Suprapubic skin (tissue), 4 donors: ENCODE results near the gene C5orf63. TPM values are rescaled to one million over a fixed set of nuclear protein-coding genes. Genes with fewer than 3 reads are reported as not detected.

Experiments used
- DNase-seq, 2 donors: peaks; one replicate each; pipeline ENCODE4 v3.0.0-alpha.2; 2019; ENCODE audit warnings: low spot score in 2 of 2
- H3K27ac ChIP-seq: fragments of 200-600 bp; sonication (generic); one replicate; pipeline ENCODE4 v1.5.1; 2019
- H3K27me3 ChIP-seq: fragments of 200-600 bp; sonication (generic); one replicate; pipeline ENCODE4 v1.5.1; 2019
- H3K36me3 ChIP-seq: fragments of 200-600 bp; sonication (generic); one replicate; pipeline ENCODE4 v1.5.1; 2019
- H3K4me1 ChIP-seq: fragments of 200-600 bp; sonication (generic); one replicate; pipeline ENCODE4 v1.5.1; 2019
- H3K4me3 ChIP-seq: fragments of 200-600 bp; sonication (generic); one replicate; pipeline ENCODE4 v1.5.1; 2019; ENCODE audit warnings: mild to moderate bottlenecking
- H3K9me3 ChIP-seq: fragments of 200-600 bp; sonication (generic); one replicate; pipeline ENCODE4 v1.5.1; 2019
- EP300 ChIP-seq: sonication (generic); formaldehyde crosslinking; IDR thresholded peaks from one replicate; pipeline ENCODE4 v1.6.1; 2017; ENCODE audit warnings: antibody characterized with exemption
- POLR2A ChIP-seq, 2 donors: fragments of 450-650 bp; IDR thresholded peaks; one replicate each; pipeline ENCODE4 v1.6.1; 2017; ENCODE audit warnings: antibody characterized with exemption in 2 of 2, mild to moderate bottlenecking in 2 of 2, moderate library complexity in 2 of 2
- POLR2AphosphoS5 ChIP-seq, 3 donors: sonication (generic); formaldehyde crosslinking; IDR thresholded peaks; one replicate each; pipeline ENCODE4 v1.6.1; 2017; ENCODE audit warnings: antibody characterized with exemption in 3 of 3
- WGBS: methylation state at CpG from one replicate; pipeline ENCODE4 v1.1.5; 2018; 5-methylcytosine and 5-hydroxymethylcytosine counted together
- total RNA-seq, 4 donors: library from RNA; depleted of rRNA; stranded (reverse); fragments of >200 nt; gene quantifications; one replicate each; pipeline ENCODE4 v1.1.0, GENCODE V29; 2016
- TF ChIP-seq, protein P1 (sequence below), 2 donors: fragments of 200-600 bp in 1 of 2; fragments of 450-650 bp in 1 of 2; sonication (generic) in 1 of 2; IDR thresholded peaks; one replicate each; pipeline ENCODE4 v1.5.1; 2016 to 2019; ENCODE audit warnings: antibody characterized with exemption in 2 of 2, mild to moderate bottlenecking in 1 of 2, moderate library complexity in 1 of 2

The C5orf63 gene
- total RNA-seq, 4 donors from 2014 or later: 0.98 to 9.5 (median 2.0) TPM

DNA sequence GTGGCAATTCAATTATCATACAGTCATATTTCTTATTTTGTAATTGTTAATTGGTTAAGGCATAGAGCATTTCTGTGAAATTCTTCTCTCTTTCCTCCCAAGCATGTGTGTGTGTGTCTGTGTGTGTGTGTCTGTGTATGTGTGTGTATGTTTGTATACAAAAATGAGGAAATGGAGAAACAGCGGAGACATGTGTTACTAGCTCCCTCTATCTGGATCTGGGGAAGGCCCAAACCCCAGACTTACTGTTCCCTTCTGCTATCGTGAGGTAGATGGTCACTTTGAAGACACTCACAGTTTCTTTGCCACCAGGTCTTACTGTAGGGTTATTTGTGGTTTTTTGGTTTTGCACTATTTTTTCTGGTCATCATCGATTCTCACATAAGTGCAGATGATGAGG is 11.4 kb upstream of the C5orf63 start:
- DNase-seq: no peak
- Histone ChIP-seq H3K27ac (no peak overlapping the region), H3K9me3 (no peaks in the 10 kb centered on the region), H3K36me3 (no peaks in the 10 kb centered on the region), H3K27me3 (no peaks in the 10 kb centered on the region), H3K4me1 (peaks cover 6% of the 10 kb centered on the region), H3K4me3 (no peak overlapping the region)
- 87% methylated on average over 3 of the region's 3 CpGs for WGBS
- TF ChIP-seq POLR2AphosphoS5 (IDR thresholded peaks at IDR 0.05) (no peak), POLR2A (IDR thresholded peaks at IDR 0.05) (no peak), EP300 (no peak)
- TF ChIP-seq, protein P1, sequence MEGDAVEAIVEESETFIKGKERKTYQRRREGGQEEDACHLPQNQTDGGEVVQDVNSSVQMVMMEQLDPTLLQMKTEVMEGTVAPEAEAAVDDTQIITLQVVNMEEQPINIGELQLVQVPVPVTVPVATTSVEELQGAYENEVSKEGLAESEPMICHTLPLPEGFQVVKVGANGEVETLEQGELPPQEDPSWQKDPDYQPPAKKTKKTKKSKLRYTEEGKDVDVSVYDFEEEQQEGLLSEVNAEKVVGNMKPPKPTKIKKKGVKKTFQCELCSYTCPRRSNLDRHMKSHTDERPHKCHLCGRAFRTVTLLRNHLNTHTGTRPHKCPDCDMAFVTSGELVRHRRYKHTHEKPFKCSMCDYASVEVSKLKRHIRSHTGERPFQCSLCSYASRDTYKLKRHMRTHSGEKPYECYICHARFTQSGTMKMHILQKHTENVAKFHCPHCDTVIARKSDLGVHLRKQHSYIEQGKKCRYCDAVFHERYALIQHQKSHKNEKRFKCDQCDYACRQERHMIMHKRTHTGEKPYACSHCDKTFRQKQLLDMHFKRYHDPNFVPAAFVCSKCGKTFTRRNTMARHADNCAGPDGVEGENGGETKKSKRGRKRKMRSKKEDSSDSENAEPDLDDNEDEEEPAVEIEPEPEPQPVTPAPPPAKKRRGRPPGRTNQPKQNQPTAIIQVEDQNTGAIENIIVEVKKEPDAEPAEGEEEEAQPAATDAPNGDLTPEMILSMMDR (IDR thresholded peaks at IDR 0.05): no peak

DNA sequence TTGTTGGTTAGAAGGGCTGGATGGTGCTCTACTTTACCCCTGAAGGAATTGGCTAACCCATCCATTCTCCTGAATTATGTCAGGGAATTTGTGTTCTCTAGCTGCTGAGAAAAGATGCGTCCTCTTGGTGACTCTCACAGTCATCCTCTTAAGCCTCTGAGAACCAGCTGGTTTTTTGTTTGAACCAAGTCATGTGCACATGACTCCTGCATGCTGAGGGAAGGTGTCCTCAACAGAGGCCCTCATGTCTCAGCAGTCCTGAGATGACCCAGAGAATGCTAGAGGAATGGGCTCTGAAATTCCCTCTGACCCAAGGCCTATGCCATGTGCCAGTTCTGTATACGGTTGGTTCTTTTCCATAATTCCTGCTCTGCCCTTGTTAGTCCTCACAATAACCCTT is 10.4 kb upstream of the C5orf63 start:
- Histone ChIP-seq H3K4me1 (peaks cover 6% of the 10 kb centered on the region), H3K9me3 (no peaks in the 10 kb centered on the region), H3K36me3 (no peaks in the 10 kb centered on the region), H3K27me3 (no peaks in the 10 kb centered on the region), H3K27ac (no peak overlapping the region), H3K4me3 (no peak overlapping the region)
- no peak for TF ChIP-seq POLR2AphosphoS5 (IDR thresholded peaks at IDR 0.05)
- TF ChIP-seq POLR2A (IDR thresholded peaks at IDR 0.05): no peak
- TF ChIP-seq EP300: no peak
- TF ChIP-seq, protein P1 (IDR thresholded peaks at IDR 0.05): no peak
- DNase-seq: no peak
- WGBS: 93% methylated on average over 2 of the region's 2 CpGs

DNA sequence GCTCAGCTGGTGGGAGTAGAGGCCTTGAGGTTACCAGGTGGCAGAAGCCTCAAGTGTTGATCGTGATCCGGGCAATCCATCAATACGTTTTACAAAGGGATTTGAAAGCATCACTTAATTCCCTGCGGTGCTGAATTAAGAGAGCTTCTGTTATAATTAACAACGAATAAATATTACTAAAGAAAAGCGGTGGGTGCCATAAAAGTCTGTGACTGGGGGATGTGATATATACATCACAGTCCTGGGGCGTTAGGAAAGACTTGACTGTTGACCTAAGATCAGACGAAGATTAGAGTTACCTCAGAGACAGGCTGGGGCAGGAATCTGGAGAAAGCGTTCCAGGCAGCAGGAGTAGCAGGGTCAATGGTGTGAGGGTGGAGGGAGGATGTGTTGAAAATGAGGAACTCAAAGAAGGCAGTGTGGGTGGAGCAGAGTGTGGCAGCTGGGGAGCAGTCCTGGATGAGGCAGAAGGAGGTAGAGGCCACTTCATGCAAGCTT is 6.7 kb upstream of the C5orf63 start:
- H3K27ac ChIP-seq: no peak overlapping the region
- WGBS: 33% methylated on average over 9 of the region's 9 CpGs
- DNase-seq: no peak

DNA sequence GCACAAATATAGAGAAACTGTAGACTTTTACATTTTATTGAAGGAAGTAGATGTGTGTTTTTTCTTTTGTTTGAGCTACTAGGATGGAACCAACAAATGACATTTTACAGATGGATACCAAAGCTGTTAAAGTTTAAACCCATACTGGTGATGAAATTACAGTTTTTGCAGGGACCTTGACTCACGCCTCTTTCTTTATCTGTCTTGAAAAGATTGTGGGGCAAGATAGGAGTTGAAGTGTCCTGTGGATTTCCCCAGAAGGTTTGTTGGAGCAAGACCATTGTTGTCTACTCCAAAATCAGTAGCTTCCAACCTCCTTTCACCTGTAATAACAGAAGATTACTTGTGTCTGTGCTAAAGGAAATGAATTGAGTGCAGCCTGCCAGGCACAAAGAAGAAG is 4.1 kb upstream of the C5orf63 start:
- Histone ChIP-seq H3K27me3 (no peaks in the 10 kb centered on the region), H3K36me3 (no peaks in the 10 kb centered on the region), H3K4me1 (peaks cover 9% of the 10 kb centered on the region), H3K4me3 (no peak overlapping the region), H3K27ac (no peak overlapping the region), H3K9me3 (no peaks in the 10 kb centered on the region)
- no peak for DNase-seq
- WGBS: 74% methylated on average over 1 of the region's 1 CpG
- TF ChIP-seq, protein P1 (IDR thresholded peaks at IDR 0.05): no peak
- TF ChIP-seq POLR2A (IDR thresholded peaks at IDR 0.05) (no peak), EP300 (no peak), POLR2AphosphoS5 (IDR thresholded peaks at IDR 0.05) (no peak)

More for the DNA sequence above, 6.7 kb upstream of the C5orf63 start:
- Histone ChIP-seq H3K9me3 (no peaks in the 10 kb centered on the region), H3K4me3 (no peak overlapping the region), H3K27me3 (no peaks in the 10 kb centered on the region), H3K4me1 (peaks cover 4% of the 10 kb centered on the region), H3K36me3 (no peaks in the 10 kb centered on the region)
- TF ChIP-seq EP300: no peak
- TF ChIP-seq, protein P1 (IDR thresholded peaks at IDR 0.05): no peak
- TF ChIP-seq POLR2AphosphoS5 (IDR thresholded peaks at IDR 0.05): no peak
- no peak for TF ChIP-seq POLR2A (IDR thresholded peaks at IDR 0.05)

DNA sequence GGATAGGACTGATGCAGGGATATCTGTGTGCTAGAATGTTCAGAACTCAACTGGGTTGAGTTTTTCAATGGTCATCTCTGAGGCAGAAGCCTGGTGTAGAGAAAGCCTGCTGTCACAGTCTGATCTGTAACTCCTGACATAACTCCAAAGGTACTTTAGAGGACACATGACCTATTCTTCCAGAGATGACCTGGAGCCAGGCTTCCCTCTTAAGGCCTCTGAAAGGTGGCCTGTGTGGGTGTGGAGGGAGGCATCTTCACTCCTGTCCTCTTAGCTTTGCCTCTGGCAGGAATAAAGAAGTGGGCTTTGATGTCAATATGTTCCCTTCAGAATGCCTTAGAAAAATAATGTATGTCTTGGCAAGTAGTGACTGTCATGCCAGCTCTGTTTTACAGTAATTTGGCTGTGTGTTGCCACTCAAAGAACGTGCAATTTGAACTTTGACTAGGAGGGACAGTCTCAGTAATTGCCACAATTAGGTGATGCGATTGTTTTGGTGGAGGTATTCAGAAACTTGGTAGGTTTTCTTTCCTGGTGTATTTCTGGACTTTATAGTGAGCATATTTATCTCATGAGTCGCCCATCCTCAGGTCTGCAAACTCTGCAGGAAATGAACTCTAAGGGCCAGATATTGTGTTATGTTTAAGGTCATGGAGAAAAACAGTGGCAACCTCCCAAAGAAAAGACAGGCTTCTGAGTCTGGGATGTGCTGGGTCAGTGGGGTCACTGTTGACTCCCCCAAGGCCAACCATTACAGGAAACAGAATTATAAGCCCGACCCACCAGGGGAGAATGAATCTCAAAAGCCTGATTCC is 3.2 kb upstream of the C5orf63 start:
- no peaks in the 10 kb centered on the region for H3K27me3 ChIP-seq
- peaks cover 9% of the 10 kb centered on the region for H3K4me1 ChIP-seq
- no peak overlapping the region for H3K27ac ChIP-seq
- TF ChIP-seq POLR2A (IDR thresholded peaks at IDR 0.05): no peak
- TF ChIP-seq, protein P1 (IDR thresholded peaks at IDR 0.05): no peak
- TF ChIP-seq POLR2AphosphoS5 (IDR thresholded peaks at IDR 0.05): no peak
- no peak for TF ChIP-seq EP300
- DNase-seq: no peak
- H3K4me3 ChIP-seq: no peak overlapping the region
- H3K36me3 ChIP-seq: no peaks in the 10 kb centered on the region
- 58% methylated on average over 4 of the region's 4 CpGs for WGBS
- no peaks in the 10 kb centered on the region for H3K9me3 ChIP-seq
